Keratinocyte (primary cell): Measurements from ENCODE around the gene DUS4L.

Experiments
- EZH2 ChIP-seq: IDR thresholded peaks from one replicate; pipeline ENCODE4 v1.6.1; 2012; ENCODE audit warnings: inconsistent platforms, mild to moderate bottlenecking, low read length, moderate library complexity
- TF ChIP-seq, protein P1 (sequence below), 3 experiments: IDR thresholded peaks in 1 of 3; conservative IDR thresholded peaks in 1 of 3; optimal IDR thresholded peaks in 1 of 3; 2 replicates in 2 of 3; 3 replicates in 1 of 3; pipeline versions ENCODE3 to v1.5.1; 2011; ENCODE audit warnings: low read length in 3 of 3, mild to moderate bottlenecking in 3 of 3, moderate library complexity in 2 of 3, control low read depth in 1 of 3, inconsistent platforms in 1 of 3; ENCODE audit not compliant: insufficient read depth in 2 of 3; ENCODE audit errors: extremely low read depth in 1 of 3

- TF ChIP-seq EZH2 = no peak
- TF ChIP-seq, protein P1, sequence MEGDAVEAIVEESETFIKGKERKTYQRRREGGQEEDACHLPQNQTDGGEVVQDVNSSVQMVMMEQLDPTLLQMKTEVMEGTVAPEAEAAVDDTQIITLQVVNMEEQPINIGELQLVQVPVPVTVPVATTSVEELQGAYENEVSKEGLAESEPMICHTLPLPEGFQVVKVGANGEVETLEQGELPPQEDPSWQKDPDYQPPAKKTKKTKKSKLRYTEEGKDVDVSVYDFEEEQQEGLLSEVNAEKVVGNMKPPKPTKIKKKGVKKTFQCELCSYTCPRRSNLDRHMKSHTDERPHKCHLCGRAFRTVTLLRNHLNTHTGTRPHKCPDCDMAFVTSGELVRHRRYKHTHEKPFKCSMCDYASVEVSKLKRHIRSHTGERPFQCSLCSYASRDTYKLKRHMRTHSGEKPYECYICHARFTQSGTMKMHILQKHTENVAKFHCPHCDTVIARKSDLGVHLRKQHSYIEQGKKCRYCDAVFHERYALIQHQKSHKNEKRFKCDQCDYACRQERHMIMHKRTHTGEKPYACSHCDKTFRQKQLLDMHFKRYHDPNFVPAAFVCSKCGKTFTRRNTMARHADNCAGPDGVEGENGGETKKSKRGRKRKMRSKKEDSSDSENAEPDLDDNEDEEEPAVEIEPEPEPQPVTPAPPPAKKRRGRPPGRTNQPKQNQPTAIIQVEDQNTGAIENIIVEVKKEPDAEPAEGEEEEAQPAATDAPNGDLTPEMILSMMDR (optimal IDR thresholded peaks at IDR 0.05 in 1 of 3, IDR thresholded peaks at IDR 0.05 in 1 of 3, conservative IDR thresholded peaks at IDR 0.05 in 1 of 3; ENCODE audit: extremely low read depth in 1 of 3, insufficient read depth in 2 of 3, low read length in 3 of 3) = no peak
These were observed 46.1 kb downstream of the DUS4L start for GRCh38 chr7:107609811-107610261.
